SK-N-SH treated with all-trans-retinoic acid at 6 μM for 48 hours (cell line): ENCODE results near the gene SEC22C.
"Not testable (repeated sequence)": the region's sequence is repeated elsewhere in the genome, so short reads cannot be mapped to it uniquely, and the experiment has no call there.

Experiments used
- ATAC-seq: fragments of 200-7000 bp; cut with Tn5 transposase; 3 replicates; pipeline ENCODE4 v1.9.1; 2020; ENCODE audit warnings: mild to moderate bottlenecking, moderate library complexity
- ARNTL ChIP-seq: fragments of 450-650 bp; formaldehyde crosslinking; IDR thresholded peaks from 2 replicates; pipeline ENCODE4 v1.5.0; 2020; ENCODE audit warnings: low read depth, mild to moderate bottlenecking, moderate library complexity, borderline replicate concordance
- BACH2 ChIP-seq: fragments of 250-450 bp; sonication (Bioruptor Pico); IDR thresholded peaks from 2 replicates; pipeline ENCODE4 v1.9.0; 2021; ENCODE audit warnings: mild to moderate bottlenecking, borderline replicate concordance
- CREB5 ChIP-seq: fragments of 250-450 bp; sonication (Bioruptor Pico); IDR thresholded peaks from 2 replicates; pipeline ENCODE4 v1.5.1; 2020; ENCODE audit warnings: low read depth, mild to moderate bottlenecking, moderate library complexity
- CSDC2 ChIP-seq: fragments of 250-450 bp; sonication (Bioruptor Pico); IDR thresholded peaks from 2 replicates; pipeline ENCODE4 v1.5.0; 2020; ENCODE audit warnings: mild to moderate bottlenecking, moderate library complexity
- ESRRG ChIP-seq: fragments of 250-450 bp; sonication (Bioruptor Pico); IDR thresholded peaks from 2 replicates; pipeline ENCODE4 v1.6.1; 2021; ENCODE audit warnings: mild to moderate bottlenecking
- GLIS3 ChIP-seq: fragments of 250-450 bp; sonication (Bioruptor Pico); IDR thresholded peaks from 2 replicates; pipeline ENCODE4 v1.5.0; 2020; ENCODE audit warnings: mild to moderate bottlenecking, moderate library complexity
- ISL1 ChIP-seq: fragments of 250-450 bp; sonication (Bioruptor Pico); IDR thresholded peaks from 2 replicates; pipeline ENCODE4 v2.1.2; 2022; ENCODE audit warnings: mild to moderate bottlenecking, moderate library complexity
- OSR1 ChIP-seq: fragments of 250-450 bp; sonication (Bioruptor Pico); IDR thresholded peaks from 2 replicates; pipeline ENCODE4 v1.8.0; 2022; ENCODE audit warnings: moderate library complexity, mild to moderate bottlenecking, inconsistent platforms
- PATZ1 ChIP-seq: fragments of 250-450 bp; sonication (Bioruptor Pico); IDR thresholded peaks from 2 replicates; pipeline ENCODE4 v1.8.0; 2020; ENCODE audit warnings: mild to moderate bottlenecking, moderate library complexity, borderline replicate concordance
- PPARA ChIP-seq: fragments of 250-450 bp; sonication (Bioruptor Pico); IDR thresholded peaks from 2 replicates; pipeline ENCODE4 v1.5.0; 2020; ENCODE audit warnings: mild to moderate bottlenecking, borderline replicate concordance
- RARB ChIP-seq: fragments of 250-450 bp; sonication (Bioruptor Pico); IDR thresholded peaks from 2 replicates; pipeline ENCODE4 v1.8.0; 2021; ENCODE audit warnings: mild to moderate bottlenecking, moderate library complexity
- TCF4 ChIP-seq: fragments of 250-450 bp; sonication (Bioruptor Pico); IDR thresholded peaks from 2 replicates; pipeline ENCODE4 v1.8.0; 2021; ENCODE audit warnings: mild to moderate bottlenecking, moderate library complexity, borderline replicate concordance
- TOX ChIP-seq: fragments of 250-450 bp; sonication (Bioruptor Pico); IDR thresholded peaks from 2 replicates; pipeline ENCODE4 v1.8.0; 2021; ENCODE audit warnings: mild to moderate bottlenecking, moderate library complexity, borderline replicate concordance
- ZC3H10 ChIP-seq: fragments of 250-450 bp; sonication (Bioruptor Pico); IDR thresholded peaks from 2 replicates; pipeline ENCODE4 v1.5.1; 2021; ENCODE audit warnings: mild to moderate bottlenecking, moderate library complexity
- ZFP30 ChIP-seq: fragments of 450-650 bp; formaldehyde crosslinking; IDR thresholded peaks from 2 replicates; pipeline ENCODE4 v1.5.0; 2022; ENCODE audit warnings: mild to moderate bottlenecking, moderate library complexity
- ZNF565 ChIP-seq: fragments of 450-650 bp; formaldehyde crosslinking; conservative IDR thresholded peaks from 2 replicates; pipeline ENCODE4 v1.5.0; 2020; ENCODE audit warnings: low read depth, mild to moderate bottlenecking, moderate library complexity
- ZNF70 ChIP-seq: fragments of 450-650 bp; formaldehyde crosslinking; IDR thresholded peaks from 2 replicates; pipeline ENCODE4 v1.5.0; 2020; ENCODE audit warnings: mild to moderate bottlenecking, moderate library complexity
- ZNF8 ChIP-seq: fragments of 450-650 bp; formaldehyde crosslinking; IDR thresholded peaks from 2 replicates; pipeline ENCODE4 v1.5.0; 2020; ENCODE audit warnings: mild to moderate bottlenecking, moderate library complexity
- TF ChIP-seq, protein P1 (sequence below): fragments of 250-450 bp; sonication (Bioruptor Pico); IDR thresholded peaks from 2 replicates; pipeline ENCODE4 v1.5.0; 2020; ENCODE audit warnings: mild to moderate bottlenecking, moderate library complexity
- TF ChIP-seq, protein P2 (sequence below): fragments of 250-450 bp; sonication (Bioruptor Pico); IDR thresholded peaks from 2 replicates; pipeline ENCODE4 v1.5.1; 2021; ENCODE audit warnings: mild to moderate bottlenecking, moderate library complexity

SEC22C gene

DNA sequence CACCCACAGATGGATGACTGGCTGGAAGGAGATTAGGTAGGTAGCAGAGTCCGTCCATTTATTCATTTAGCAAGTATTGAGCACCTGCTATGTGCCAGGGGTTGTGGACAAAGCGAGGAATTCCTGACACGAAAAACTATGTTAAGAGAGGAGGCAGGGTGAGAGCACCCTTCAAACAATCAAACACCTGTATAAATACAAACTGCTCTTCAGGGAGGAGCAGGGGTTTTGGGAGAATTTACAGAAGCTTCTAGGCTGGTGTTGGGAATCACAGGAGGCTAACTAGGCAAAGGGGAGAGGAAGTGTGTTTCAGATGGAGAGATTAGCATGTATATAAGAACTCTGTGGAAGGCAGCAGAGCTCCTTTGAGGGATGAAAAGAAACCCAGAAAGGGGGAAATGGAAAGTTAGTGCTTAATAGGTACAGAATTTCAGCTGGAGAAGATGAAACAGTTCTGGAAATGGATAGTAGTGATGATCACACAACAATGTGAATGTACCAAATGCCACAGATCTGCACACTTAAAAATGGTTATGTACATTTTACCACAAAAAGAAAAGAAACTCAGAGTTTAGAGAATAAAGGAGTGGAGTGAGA, 805 bp upstream of the SEC22C start:
- TF ChIP-seq GLIS3 (CRISPR knock-in tag) (no peak), TCF4 (CRISPR knock-in tag) (no peak), OSR1 (CRISPR knock-in tag) (no peak), CSDC2 (CRISPR knock-in tag) (no peak), BACH2 (CRISPR knock-in tag) (no peak), ZNF8 (CRISPR knock-in tag) (no peak), ISL1 (CRISPR knock-in tag) (no peak), ESRRG (no peak), ARNTL (CRISPR knock-in tag) (no peak), RARB (CRISPR knock-in tag) (no peak)
- TF ChIP-seq, protein P1, sequence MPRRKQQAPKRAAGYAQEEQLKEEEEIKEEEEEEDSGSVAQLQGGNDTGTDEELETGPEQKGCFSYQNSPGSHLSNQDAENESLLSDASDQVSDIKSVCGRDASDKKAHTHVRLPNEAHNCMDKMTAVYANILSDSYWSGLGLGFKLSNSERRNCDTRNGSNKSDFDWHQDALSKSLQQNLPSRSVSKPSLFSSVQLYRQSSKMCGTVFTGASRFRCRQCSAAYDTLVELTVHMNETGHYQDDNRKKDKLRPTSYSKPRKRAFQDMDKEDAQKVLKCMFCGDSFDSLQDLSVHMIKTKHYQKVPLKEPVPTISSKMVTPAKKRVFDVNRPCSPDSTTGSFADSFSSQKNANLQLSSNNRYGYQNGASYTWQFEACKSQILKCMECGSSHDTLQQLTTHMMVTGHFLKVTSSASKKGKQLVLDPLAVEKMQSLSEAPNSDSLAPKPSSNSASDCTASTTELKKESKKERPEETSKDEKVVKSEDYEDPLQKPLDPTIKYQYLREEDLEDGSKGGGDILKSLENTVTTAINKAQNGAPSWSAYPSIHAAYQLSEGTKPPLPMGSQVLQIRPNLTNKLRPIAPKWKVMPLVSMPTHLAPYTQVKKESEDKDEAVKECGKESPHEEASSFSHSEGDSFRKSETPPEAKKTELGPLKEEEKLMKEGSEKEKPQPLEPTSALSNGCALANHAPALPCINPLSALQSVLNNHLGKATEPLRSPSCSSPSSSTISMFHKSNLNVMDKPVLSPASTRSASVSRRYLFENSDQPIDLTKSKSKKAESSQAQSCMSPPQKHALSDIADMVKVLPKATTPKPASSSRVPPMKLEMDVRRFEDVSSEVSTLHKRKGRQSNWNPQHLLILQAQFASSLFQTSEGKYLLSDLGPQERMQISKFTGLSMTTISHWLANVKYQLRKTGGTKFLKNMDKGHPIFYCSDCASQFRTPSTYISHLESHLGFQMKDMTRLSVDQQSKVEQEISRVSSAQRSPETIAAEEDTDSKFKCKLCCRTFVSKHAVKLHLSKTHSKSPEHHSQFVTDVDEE (CRISPR knock-in tag): no peak
- ATAC-seq: no peak

- TF ChIP-seq ESRRG: no peak
- TF ChIP-seq GLIS3 (CRISPR knock-in tag): no peak
- TF ChIP-seq ZNF70 (CRISPR knock-in tag): no peak
- no peak for TF ChIP-seq PPARA (CRISPR knock-in tag)
- no peak for TF ChIP-seq ZNF565 (CRISPR knock-in tag)
- TF ChIP-seq, protein P1 (CRISPR knock-in tag): no peak
- TF ChIP-seq ZC3H10: no peak
- TF ChIP-seq TOX (CRISPR knock-in tag): no peak
- TF ChIP-seq CREB5 (CRISPR knock-in tag): no peak
- TF ChIP-seq OSR1 (CRISPR knock-in tag): no peak
- TF ChIP-seq ARNTL (CRISPR knock-in tag): no peak
- no peak for TF ChIP-seq ZFP30 (CRISPR knock-in tag)
- TF ChIP-seq CSDC2 (CRISPR knock-in tag): no peak
- TF ChIP-seq RARB (CRISPR knock-in tag): no peak
- TF ChIP-seq ISL1 (CRISPR knock-in tag): no peak
- TF ChIP-seq BACH2 (CRISPR knock-in tag): no peak
- TF ChIP-seq ZNF8 (CRISPR knock-in tag): no peak
- TF ChIP-seq, protein P2, sequence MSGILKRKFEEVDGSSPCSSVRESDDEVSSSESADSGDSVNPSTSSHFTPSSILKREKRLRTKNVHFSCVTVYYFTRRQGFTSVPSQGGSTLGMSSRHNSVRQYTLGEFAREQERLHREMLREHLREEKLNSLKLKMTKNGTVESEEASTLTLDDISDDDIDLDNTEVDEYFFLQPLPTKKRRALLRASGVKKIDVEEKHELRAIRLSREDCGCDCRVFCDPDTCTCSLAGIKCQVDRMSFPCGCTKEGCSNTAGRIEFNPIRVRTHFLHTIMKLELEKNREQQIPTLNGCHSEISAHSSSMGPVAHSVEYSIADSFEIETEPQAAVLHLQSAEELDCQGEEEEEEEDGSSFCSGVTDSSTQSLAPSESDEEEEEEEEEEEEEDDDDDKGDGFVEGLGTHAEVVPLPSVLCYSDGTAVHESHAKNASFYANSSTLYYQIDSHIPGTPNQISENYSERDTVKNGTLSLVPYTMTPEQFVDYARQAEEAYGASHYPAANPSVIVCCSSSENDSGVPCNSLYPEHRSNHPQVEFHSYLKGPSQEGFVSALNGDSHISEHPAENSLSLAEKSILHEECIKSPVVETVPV: no peak
- TF ChIP-seq PATZ1 (CRISPR knock-in tag): no peak
- TF ChIP-seq TCF4 (CRISPR knock-in tag): no peak
- no peak; the same call in 1 of the 3 replicates for ATAC-seq
These were observed 413 bp downstream of the SEC22C start for GRCh38 chr3:42581400-42581708.

DNA sequence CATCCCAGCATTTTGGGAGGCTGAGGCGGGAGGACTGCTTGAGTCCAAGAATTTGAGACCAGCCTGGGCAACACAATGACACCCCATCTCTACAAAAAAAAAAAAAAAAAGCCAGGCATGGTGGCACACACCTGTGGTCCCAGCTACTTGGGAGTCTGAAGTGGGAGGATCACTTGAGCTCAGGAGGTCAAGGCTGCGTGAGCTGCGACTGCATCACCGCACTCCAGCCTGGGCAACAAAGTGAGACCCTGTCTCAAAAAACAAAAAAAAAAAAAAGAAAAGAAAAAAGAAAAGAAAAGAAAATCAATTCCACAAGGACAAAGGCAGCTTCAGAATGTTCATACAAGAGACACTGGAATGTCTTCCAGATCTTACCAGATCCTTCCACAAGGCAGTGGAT, 2.4 kb downstream of the SEC22C start:
- ATAC-seq: not testable (repeated sequence)
